GM19463 (cell line): ENCODE measurements around the gene PINK1.

ENCODE experiments used
- ATAC-seq: cut with Tn5 transposase; IDR thresholded peaks from one replicate; pipeline ENCODE4 v1.9.1; 2021; ENCODE audit warnings: mild to moderate bottlenecking, moderate library complexity; ENCODE audit not compliant: unreplicated experiment

PINK1 gene

DNA sequence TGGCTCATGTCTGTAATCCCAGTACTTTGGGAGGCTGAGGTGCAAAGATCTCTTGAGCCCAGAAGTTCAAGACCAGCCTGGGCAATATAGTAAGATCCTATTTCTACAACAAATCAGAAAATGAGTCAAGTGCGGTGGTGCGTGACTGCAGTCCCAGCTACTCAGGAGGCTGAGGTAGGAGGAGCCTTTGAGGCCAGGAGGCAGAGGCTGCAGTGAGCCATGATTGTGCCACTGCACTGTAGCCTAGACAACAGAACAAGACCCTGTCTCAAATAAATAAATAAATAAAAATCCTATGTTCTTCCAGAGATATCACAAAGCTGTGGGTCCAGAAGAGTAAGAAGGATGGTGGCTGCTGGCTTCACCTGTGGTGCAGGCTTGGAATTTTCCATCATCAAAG is 22.3 kb upstream of the PINK1 start:
- no peak for ATAC-seq

DNA sequence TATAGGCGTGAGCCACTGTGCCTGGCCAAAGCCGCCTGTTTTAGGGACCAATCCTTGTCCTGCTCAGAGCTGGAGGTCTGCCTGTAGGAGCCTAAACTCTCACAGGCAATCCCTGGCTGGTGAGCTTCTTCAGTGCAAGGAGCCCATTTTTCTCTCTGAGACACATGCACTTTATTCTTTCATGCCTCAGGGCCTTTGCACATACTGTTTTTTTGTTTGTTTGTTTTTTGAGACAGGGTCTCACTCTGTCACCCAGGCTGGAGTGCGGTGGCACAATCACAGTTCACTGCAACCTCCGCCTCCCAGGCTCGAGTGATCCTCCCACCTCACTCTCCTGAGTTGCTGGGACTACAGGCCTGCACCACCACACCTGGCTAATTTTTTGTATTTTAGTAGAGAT is 21.6 kb upstream of the PINK1 start:
- no peak for ATAC-seq

DNA sequence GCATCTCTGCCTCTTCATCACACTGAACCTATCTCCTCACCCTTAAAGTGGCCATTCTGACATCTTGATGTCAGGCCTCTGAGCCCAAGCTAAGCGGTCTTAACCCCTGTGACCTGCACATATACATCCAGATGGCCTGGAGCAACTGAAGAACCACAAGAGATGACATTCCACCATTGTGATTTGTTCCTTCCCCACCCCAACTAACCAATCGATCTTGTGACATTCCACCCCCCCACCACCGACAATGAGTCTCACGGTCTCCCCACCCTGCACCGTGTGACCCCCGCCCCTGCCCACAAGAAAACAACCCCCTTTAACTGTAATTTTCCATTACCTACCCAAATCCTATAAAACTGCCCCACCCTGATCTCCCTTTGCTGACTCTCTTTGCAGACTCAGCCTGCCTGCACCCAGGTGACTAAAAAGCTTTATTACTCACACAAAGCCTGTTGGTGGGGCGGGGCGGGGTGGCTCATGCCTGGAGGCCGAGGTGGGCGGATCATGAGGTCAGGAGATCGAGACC is 21.0 kb upstream of the PINK1 start:
- ATAC-seq = no peak

DNA sequence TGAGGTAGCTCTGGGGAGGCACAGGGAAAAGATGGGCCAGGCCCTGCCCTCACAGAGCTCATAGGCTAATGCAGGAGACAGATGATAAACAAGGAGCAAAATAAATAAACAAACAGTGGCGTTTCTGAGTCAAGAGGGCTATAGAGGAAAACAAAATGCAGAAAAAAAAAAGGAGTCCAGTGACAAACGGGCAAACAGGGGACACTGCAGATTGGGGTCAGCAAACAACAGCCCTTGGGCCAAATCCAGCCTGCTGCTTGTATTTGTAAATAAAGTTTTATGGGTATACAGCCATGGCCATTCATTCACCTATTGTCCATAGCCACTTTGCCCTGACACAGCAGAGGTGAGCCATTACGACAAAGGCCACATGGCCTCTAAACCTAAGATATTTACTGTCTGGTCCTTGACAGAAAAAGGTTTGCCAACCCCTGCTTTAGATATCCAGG is 19.1 kb upstream of the PINK1 start:
- no peak for ATAC-seq

DNA sequence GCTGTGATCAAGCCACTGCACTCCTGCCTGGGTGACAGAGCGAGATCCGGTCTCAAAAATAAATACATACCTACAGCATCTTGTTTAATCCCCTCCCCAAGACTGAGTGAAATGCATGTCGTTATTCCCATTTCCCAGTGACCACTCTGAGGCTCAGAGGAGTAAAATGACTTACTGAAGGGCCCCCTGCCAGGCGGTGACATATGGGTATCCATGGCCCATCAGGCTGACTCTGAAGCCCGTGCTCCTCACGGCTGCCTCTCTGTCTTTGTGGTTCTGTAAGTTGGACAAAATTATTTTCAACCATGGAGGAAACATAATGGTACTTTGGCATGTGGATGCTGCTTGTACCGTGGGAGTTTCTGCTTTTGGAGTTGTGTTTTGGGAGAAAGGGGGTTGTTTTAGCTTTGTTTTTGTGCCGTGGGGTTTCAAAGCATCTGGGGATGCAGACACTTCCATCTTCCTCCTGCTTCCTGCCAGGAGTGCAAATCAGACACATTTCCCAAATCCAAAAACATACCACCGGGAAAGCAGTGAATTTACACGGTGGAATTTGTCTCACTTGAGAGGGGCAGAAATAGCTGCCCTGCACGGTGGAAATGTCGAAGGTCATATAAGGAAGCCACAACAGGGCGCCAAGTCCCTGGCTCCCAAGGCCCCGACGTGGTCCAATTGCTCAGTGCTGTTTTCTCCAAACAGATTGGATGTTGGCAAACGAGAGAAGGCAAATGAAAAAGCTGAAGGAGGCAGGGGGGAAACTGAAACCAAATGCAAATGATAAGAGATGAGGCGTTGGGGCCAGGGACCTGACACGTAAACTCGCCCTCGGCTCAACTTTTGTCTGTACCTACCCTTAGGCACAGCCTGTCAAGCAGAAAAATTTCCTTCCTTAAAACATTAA is 17.1 kb upstream of the PINK1 start:
- ATAC-seq = no peak

DNA sequence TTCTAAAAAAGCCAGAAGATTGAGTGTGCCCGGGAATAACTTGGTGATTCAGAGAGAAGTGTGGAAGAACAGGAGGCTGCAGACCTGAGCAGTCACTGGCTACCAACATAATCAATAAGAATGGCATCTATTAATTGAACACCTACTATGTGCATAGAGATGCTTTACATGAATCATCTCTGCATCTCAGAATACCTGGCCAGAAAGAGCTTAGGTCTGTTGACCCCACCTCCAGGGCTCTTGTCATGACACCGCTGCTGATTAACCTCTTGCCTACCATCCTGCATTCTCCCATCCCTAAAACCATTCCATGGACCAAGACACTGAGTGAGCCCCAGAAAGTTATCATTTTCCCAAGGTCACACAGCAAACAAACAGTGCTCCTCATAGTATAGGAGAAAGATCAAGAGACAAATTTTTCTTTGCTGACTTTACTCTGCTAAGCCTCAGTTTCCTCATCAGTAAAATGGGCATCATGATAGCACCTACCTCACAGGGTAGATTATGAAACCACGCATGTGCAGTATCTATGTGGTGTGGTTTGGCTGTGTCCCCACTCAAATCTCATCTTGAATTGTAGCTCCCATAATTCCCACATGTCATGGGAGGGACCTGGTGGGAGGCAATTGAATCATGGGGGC is 16.3 kb upstream of the PINK1 start:
- ATAC-seq = no peak

DNA sequence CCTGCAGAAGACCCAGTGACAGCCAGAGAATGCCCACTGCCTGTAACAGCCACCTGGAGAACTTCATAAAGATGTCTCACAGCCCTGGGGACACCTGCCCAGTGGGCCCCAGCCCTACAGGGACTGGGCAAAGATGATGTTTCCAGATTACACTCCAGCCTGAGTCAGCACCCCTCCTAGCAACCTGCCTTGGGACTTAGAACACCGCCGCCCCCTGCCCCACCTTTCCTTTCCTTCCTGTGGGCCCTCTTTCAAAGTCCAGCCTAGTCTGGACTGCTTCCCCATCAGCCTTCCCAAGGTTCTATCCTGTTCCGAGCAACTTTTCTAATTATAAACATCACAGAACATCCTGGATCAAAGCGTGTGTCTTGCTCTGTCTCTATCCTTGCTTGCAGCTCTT is 14.7 kb upstream of the PINK1 start:
- ATAC-seq = no peak

DNA sequence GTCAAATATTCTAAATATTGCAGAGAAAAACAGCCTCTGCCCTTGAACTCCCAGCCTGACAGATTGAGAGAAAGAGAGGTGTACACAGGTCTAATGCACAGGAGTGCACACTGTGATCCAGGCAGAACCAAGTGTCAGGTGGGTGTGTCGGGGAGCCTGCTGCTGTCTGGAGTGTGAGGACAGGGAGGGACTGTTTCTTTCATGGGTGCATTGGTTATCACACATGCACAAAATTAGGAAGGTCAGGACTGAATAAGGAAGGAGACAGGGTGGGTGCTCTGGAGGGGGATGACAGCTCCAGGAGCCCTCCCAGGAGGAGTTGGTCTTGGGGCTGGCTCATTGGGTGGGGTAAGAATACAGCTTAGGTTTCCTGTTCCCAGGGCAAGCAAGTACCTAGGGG is 13.3 kb upstream of the PINK1 start:
- ATAC-seq = no peak

DNA sequence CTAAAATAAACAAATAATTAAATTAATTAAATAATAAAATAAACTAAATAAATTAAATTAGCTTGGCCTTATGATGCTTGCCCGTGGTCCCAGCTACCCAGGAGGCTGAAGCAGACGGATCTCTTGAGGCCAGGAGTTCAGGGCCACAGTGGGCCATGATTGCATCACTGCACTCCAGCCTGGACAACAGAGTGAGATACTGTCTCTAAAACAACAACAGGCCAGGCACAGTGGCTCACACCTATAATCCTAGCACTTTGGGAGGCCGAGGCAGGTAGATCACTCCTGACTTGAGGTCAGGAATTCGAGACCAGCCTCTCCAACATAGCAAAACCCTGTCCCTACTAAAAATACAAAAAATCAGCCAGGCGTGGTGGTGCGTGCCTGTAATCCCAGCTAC is 12.2 kb upstream of the PINK1 start:
- ATAC-seq = no peak

DNA sequence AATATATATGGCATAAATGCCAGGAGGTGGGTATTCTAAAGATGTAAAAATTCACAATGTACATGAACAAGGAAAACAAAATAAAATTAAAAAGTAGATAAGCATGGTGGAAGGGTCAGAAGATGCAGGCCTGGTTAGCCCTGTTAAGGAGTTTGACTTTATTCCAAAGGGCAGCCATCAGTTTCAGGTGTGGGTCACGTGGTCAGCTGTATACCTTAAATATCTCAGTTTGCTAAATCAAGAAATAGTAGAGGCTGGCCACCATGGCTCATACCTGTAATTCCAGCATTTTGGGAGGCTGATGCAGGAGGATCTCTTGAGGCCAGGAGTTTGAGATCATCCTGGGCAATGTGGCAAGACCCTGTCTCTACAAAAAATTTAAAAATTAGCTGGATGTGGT is 8.5 kb upstream of the PINK1 start:
- no peak for ATAC-seq

DNA sequence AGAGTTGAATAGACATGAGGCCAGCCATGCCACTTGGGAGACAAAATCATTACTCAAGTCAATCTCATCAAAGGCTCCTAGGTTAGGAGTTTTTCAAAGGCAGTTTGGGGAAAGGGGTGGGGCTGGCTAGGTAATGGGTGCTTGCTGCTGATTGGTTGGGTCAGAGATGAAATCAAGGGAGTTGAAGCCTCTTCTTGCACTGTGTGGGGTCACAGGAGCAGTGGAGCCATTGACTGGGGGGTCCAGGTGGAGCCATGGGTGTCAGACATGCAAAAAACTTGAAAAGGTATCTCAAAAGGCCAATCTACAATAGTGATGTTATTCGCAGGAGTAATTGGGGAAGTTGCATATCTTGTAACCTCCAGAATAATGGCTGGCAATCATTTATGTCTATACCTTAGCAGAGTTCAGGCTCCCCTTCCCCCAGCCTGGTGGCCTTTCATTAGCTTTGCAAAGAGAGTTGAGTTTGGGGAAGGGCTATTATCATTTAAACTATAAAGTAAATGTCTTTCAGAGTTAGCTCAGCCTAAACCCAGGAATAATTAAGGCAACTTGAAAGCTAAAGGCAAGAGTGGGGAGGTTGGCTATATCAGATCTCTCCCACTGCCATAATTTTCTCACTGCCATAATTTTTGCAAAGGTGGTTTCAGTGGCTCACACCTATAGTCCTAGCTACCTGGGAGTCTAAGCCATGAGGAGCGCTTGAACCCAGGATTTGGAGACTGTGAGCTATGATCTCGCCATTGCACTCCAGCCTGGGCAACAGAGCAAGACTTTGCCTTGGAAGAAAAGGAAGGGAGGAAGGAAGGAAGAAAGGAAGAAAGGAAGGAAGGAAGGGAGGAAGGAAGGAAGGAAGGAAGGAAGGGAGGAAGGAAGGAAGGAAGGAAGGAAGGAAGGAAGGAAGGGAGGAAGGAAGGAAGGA is 7.8 kb upstream of the PINK1 start:
- ATAC-seq = no peak

DNA sequence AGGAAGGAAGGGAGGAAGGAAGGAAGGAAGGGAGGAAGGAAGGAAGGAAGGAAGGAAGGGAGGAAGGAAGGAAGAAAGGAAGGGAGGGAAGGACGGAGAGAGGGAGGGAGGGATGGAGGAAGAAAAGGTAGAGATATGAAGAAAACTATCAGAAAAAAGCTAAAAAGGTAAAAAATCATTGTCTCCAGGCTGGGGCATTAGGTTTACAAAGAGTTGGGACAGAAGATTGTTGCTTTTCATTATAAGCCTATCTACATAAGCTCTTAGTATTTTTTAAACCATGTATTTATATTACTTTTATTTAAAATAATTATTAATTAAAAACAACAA is 7.2 kb upstream of the PINK1 start:
- no peak for ATAC-seq

DNA sequence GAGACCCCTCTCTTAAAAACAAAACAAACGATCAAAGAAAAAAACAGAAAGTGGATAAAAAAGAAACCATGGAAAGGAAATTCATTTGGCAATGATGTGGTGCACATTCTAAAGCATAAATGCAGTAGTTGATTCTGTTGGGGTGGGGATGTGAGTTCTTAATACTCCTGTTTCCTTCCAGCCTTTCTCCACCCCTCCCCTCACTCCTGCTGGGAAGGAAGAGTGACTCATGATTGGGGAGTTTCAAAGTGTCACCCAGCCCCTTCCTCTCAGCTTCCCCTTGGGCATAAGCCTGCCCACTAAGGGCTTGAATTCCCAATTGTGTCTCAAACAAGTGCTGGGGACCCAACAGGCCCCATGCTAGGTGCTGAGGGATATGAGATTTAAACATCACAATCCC is 6.7 kb upstream of the PINK1 start:
- ATAC-seq = no peak

DNA sequence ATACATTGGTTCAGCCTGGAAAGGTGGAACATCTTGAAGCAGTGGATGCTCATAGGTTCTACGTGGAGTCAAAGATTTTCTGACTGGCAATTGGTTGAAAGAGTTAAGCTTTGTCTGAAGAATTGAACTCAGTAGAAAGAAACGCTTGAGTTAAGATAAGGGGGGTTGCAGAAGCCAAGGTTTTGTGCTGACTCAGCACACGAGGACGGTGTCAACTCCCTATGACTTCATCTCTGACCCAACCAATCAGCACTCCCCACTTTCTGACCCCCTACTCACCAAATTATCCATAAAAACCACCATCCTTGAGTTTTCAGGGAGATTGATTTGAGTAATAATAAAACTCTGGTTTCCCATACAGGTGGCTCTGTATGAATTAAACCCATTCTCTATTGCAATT is 2.5 kb upstream of the PINK1 start:
- ATAC-seq = no peak

DNA sequence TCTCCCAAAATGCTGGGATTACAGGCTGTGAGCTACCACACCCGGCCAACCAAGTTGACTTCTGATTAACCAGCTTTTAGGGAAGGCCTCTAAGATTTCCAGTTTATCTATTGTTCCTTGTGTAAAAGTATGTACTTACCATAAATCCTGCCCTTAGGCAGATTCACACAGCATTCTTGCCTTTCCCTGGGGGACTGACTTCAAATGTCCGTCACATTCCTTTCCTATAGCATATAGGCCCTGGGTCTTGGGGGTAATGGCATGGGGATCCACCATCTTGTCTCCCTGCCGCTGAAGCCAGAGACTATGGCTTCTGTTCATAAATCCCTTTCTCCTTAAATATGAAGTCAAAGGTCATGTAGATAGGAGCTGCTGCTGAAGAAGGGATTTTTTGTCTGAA is 872 bp upstream of the PINK1 start:
- ATAC-seq = no peak

DNA sequence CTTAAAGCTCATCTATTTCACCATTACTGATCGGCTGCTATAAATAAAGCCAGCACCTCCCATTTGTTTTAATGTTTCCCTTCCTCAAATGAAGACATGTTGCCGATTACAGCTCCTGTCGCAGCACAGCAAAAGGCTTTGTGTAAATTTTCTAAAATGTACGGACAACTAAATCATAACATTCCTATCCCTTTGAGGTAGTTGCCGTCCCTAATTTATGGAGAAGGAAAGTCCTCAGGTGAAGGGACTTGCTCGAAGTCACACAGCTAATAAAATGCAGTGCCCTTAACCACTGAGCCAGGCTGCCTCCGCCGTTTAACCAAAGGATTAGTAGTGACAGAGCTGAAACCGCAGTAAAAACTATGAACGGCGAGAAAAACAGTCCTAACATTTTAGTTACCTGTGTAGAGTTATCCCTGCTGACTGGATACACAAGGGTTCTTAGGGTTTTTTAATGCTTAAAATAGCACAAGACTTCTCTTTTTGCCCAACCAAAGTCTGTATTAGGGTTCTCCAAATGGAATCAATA is 871 bp downstream of the PINK1 start:
- ATAC-seq = no peak

DNA sequence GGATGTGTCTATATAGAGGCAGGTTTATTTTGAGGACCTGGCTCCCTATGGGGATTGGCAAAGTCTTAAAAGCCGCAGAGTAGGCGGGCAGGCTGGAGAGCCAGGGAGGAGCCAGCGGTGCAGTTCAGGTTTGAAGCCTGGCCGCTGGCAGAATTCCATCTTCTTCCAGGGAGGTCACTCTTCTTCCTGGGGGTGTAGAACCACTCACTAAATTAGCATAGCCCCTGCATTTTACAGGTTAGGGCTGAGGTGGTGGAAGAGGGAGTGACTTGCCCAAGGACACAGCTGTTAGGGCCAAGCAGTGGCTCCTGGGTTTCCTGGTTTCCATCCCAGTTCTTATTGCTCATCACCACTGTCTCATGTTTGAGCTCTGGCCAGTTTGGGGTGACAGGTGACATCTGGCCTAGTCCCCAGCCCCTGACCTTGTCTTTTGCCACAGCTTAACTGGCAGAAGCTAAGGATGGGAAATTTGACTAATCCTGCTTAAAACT is 1.4 kb downstream of the PINK1 start:
- ATAC-seq = no peak

DNA sequence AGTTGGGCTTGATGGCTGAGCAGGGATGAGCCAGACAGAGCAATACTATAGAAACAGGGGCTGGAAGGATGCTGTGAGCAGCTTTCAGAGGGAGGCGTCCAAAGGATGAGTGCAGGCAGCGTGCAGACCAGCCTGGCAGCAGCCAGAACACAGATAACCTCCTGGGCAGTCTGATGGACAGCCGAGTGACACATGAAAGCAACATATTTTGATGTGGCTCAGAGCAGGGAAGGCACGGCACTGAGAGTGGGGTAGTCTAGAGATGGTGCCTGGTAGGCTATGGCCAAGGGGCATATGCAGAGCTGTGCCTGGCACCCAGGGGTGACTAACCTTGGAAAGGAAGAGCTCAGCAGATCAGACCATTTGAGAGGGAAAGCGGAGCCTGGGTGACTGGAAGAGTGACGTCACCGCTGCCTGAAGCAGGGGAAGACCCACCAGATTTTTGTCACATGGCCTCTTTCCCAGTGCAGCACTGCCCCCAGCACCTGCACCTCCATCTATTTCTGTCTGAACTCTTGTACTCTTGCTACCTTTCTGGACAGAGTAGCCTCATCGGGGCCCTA is 3.6 kb downstream of the PINK1 start:
- ATAC-seq = no peak

DNA sequence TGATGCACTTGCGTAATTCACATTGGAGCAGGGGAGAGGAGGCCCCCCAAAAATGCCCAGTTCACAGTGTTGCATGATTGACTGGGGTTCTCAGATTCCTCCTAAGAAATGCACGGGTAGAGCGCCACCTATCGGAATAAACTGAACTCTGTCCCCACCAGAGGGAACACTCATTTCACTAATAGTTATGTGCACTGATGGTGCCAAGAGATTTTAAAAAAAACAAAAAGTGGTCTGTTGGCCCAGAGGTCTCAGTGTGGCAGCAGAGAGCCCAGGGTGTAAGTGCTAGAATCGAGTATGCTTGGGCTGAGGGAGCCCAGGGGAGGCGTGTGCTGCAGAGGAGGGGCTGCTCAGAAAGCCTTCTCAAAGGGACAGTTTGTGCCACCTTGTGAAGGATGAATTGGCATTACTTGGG is 6.9 kb downstream of the PINK1 start:
- no peak for ATAC-seq

DNA sequence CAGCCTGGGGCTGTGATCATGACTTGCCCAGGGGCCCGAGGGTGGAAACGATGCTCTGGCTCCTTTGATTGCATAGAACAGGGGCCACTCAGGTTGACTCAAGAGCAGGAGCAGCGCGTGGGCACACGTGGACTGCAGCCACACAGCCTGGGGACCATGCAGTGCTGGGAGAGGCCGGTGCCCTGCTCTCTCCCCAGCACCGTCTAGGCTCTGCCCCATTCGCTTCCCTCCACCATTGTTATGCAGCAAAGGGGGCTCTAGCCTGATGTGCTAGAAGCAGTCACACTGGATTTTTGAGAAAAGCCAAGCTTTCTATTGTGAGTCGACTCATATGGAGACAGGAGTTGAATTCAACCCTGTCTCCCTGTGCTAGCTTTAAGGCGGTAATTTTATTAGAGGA is 8.7 kb downstream of the PINK1 start:
- no peak for ATAC-seq

DNA sequence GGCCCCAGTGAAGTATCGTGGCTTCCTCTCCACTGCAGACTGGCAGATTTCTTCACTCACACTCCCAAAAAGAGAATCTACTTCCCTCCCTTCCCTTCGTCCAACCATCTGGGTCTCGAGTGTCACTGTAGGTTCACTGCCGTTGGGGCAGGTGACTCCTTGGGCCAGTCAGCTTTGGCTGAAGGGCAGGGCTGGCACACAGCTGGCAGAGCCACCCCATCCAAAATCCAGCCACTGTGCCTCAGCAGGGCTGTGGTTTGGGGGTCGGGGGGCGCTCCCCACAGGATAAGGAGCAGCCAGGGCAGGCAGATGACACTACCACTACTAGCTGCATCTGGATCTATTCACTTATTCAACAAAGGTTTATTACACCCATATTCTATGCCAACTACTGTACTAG is 9.8 kb downstream of the PINK1 start:
- no peak for ATAC-seq
